MCF 10A (cell line): ENCODE measurements around the gene FIG4. TPM values are rescaled to one million over a fixed set of nuclear protein-coding genes. Genes with fewer than 3 reads are reported as not detected.

Source experiments
- BruUV-seq: library from RNA; stranded (reverse); fragments of 400-500 nt; replicated peaks from 2 replicates; lab custom pipeline; 2021; lab: Mats Ljungman, UMichigan
- CTCF ChIA-PET: fragments of 300-600 bp; sonication (Branson Sonifier 250); formaldehyde crosslinking; extraction: SDS; loops from one replicate; lab custom pipeline; 2021; ENCODE audit warnings: antibody characterized with exemption, inconsistent platforms; lab: Yijun Ruan, JAX
- POLR2A ChIA-PET: fragments of 300-600, 350-650 bp; sonication (Branson Sonifier 250); formaldehyde crosslinking; extraction: SDS; loops from one replicate; lab custom pipeline; 2020; ENCODE audit warnings: antibody characterized with exemption, inconsistent platforms; lab: Yijun Ruan, JAX
- DNase-seq: peaks from one replicate; pipeline ENCODE4 v3.0.0-alpha.2; 2018; ENCODE audit not compliant: unreplicated experiment
- H3K27ac Mint-ChIP-seq: one replicate; pipeline ENCODE4 v1.8.0; 2022; ENCODE audit warnings: mild to moderate bottlenecking, low read depth, mixed read lengths; ENCODE audit not compliant: unreplicated experiment
- H3K27me3 Mint-ChIP-seq: one replicate; pipeline ENCODE4 v1.8.0; 2022; ENCODE audit warnings: mixed read lengths; ENCODE audit not compliant: insufficient read depth, unreplicated experiment
- H3K36me3 Mint-ChIP-seq: one replicate; pipeline ENCODE4 v1.8.0; 2022; ENCODE audit warnings: mild to moderate bottlenecking, moderate library complexity, mixed read lengths; ENCODE audit not compliant: insufficient read depth, unreplicated experiment
- H3K4me1 Mint-ChIP-seq: one replicate; pipeline ENCODE4 v1.8.0; 2022; ENCODE audit warnings: mixed read lengths; ENCODE audit not compliant: insufficient read depth, unreplicated experiment
- H3K4me3 Mint-ChIP-seq: one replicate; pipeline ENCODE4 v1.8.0; 2022; ENCODE audit warnings: mild to moderate bottlenecking, moderate library complexity, mixed read lengths; ENCODE audit not compliant: unreplicated experiment
- H3K9me3 Mint-ChIP-seq: one replicate; pipeline ENCODE4 v1.8.0; 2022; ENCODE audit warnings: mixed read lengths; ENCODE audit not compliant: unreplicated experiment
- CTCF ChIP-seq: fragments of 200-600 bp; IDR thresholded peaks from one replicate; pipeline ENCODE4 v1.8.0; 2022; ENCODE audit warnings: antibody characterized with exemption, mild to moderate bottlenecking; ENCODE audit not compliant: unreplicated experiment
- intact Hi-C: fragments of 100-400 bp; cut with micrococcal nuclease; formaldehyde crosslinking; loops from 2 replicates; pipeline ENCODE4 v1.14.1; 2022
- total RNA-seq: library from RNA; stranded (reverse); gene quantifications from 2 replicates; pipeline ENCODE4 v1.2.3, GENCODE V29; 2022

The FIG4 gene
- total RNA-seq, 1 experiment from 2014 or later: 7.9 TPM

GRCh38 chr6:109781001-109781400 lies 89.9 kb downstream of the FIG4 start:
- POLR2A ChIA-PET: no interaction called here
- H3K4me1 Mint-ChIP-seq: no peaks in the 10 kb centered on the region
- TF ChIP-seq CTCF: no peak
- H3K36me3 Mint-ChIP-seq: no peaks in the 10 kb centered on the region
- H3K4me3 Mint-ChIP-seq: no peak overlapping the region
- DNase-seq: no peak
- no peak overlapping the region for H3K27ac Mint-ChIP-seq
- H3K27me3 Mint-ChIP-seq: no peaks in the 10 kb centered on the region
- intact Hi-C loops: no loop called here
- BruUV-seq: no TSS peak
- H3K9me3 Mint-ChIP-seq: no peaks in the 10 kb centered on the region
- CTCF ChIA-PET: interaction anchor here (0.7 kb wide), 1 partner anchor 1069 kb away, joined by 4 read pairs; no protein-coding TSS in a partner anchor

GRCh38 chr6:109782491-109782999 lies 91.4 kb downstream of the FIG4 start:
- H3K27ac Mint-ChIP-seq: no peak overlapping the region
- DNase-seq: no peak
- H3K4me3 Mint-ChIP-seq: no peak overlapping the region
- ChIA-PET POLR2A (no interaction called here), CTCF (interaction anchor here (0.6 to 1.6 kb wide), 4 partner anchors 10 to 328 kb away, joined by 3 to 5 read pairs (median 4); no protein-coding TSS in a partner anchor)
- intact Hi-C loops: no loop called here
- no peaks in the 10 kb centered on the region for H3K27me3 Mint-ChIP-seq
- no peaks in the 10 kb centered on the region for H3K4me1 Mint-ChIP-seq
- no peaks in the 10 kb centered on the region for H3K36me3 Mint-ChIP-seq
- H3K9me3 Mint-ChIP-seq: no peaks in the 10 kb centered on the region
- BruUV-seq: no TSS peak
- no peak for TF ChIP-seq CTCF

GRCh38 chr6:109783250-109783986 lies 92.3 kb downstream of the FIG4 start:
- BruUV-seq: no TSS peak
- Mint-ChIP-seq H3K4me1 (no peaks in the 10 kb centered on the region), H3K9me3 (no peaks in the 10 kb centered on the region), H3K4me3 (no peak overlapping the region), H3K27ac (no peak overlapping the region), H3K36me3 (no peaks in the 10 kb centered on the region), H3K27me3 (no peaks in the 10 kb centered on the region)
- intact Hi-C loops: no loop called here
- ChIA-PET POLR2A (interaction anchor here (1.0 kb wide), 1 partner anchor 10 kb away, joined by 5 read pairs; no protein-coding TSS in a partner anchor), CTCF (interaction anchor here (0.6 to 2.7 kb wide), 6 partner anchors 9 to 327 kb away, joined by 3 to 10 read pairs (median 3); no protein-coding TSS in a partner anchor)
- DNase-seq: peak; percentile 13
- no peak for TF ChIP-seq CTCF

- intact Hi-C loops: no loop called here
- TF ChIP-seq CTCF: no peak
- Mint-ChIP-seq H3K27ac (no peak overlapping the region), H3K4me1 (no peaks in the 10 kb centered on the region), H3K36me3 (no peaks in the 10 kb centered on the region), H3K4me3 (no peak overlapping the region), H3K9me3 (no peaks in the 10 kb centered on the region), H3K27me3 (no peaks in the 10 kb centered on the region)
- CTCF ChIA-PET: interaction anchor here (0.5 to 2.1 kb wide), 3 partner anchors 9 to 253 kb away, joined by 3 to 12 read pairs (median 3); no protein-coding TSS in a partner anchor
- DNase-seq: no peak
- POLR2A ChIA-PET: interaction anchor here (0.7 kb wide), 1 partner anchor 236 kb away, joined by 4 read pairs; no protein-coding TSS in a partner anchor
- no TSS peak for BruUV-seq
Measured at GRCh38 chr6:109787312-109787711, 96.2 kb downstream of the FIG4 start.
